CD4-positive, alpha-beta T cell treated with Interleukin-12 subunit alpha and Interleukin-12 subunit beta, for 1 hour (primary cell): ENCODE data around the gene MAP7.
"Not testable (repeated sequence)": the region's sequence is repeated elsewhere in the genome, so short reads cannot be mapped to it uniquely, and the experiment has no call there.

Source experiments
- DNase-seq: peaks from one replicate; pipeline ENCODE4 v3.0.0-alpha.2; 2020

MAP7 gene

GRCh38 chr6:136550330-136551071, at the start of gene MAP7:
MAP7 (minus strand) TSS chr6:136550422; CDS start chr6:136550408, 14 bp downstream.
- DNase-seq, result peak; percentile 78

- DNase-seq, result no peak
Measured at GRCh38 chr6:136599329-136600011, 49.2 kb upstream of the MAP7 start.

- DNase-seq, result no peak
Measured at GRCh38 chr6:136598048-136598447, 47.8 kb upstream of the MAP7 start.

GRCh38 chr6:136594671-136595070, 44.4 kb upstream of the MAP7 start:
- DNase-seq, result no peak

GRCh38 chr6:136593748-136594490, 43.7 kb upstream of the MAP7 start:
- peak; percentile 62 for DNase-seq

GRCh38 chr6:136592930-136593673, 42.9 kb upstream of the MAP7 start:
- DNase-seq, result peak; percentile 4

GRCh38 chr6:136591617-136592016, 41.4 kb upstream of the MAP7 start:
- DNase-seq, result no peak

- DNase-seq, result not testable (repeated sequence)
Measured at GRCh38 chr6:136590846-136591245, 40.6 kb upstream of the MAP7 start.

GRCh38 chr6:136587527-136587926, 37.3 kb upstream of the MAP7 start:
- DNase-seq, result no peak

GRCh38 chr6:136586295-136586694, 36.1 kb upstream of the MAP7 start:
- DNase-seq, result no peak

GRCh38 chr6:136585523-136585922, 35.3 kb upstream of the MAP7 start:
- not testable (repeated sequence) for DNase-seq

- DNase-seq, result not testable (repeated sequence)
Measured at GRCh38 chr6:136584290-136584689, 34.1 kb upstream of the MAP7 start.

GRCh38 chr6:136582711-136583471, 32.7 kb upstream of the MAP7 start:
- peak; percentile 13 for DNase-seq

- DNase-seq, result no peak
Measured at GRCh38 chr6:136579800-136580199, 29.6 kb upstream of the MAP7 start.

- no peak for DNase-seq
Measured at GRCh38 chr6:136576821-136577220, 26.6 kb upstream of the MAP7 start.

- no peak for DNase-seq
Measured at GRCh38 chr6:136571496-136571895, 21.3 kb upstream of the MAP7 start.

- DNase-seq, result no peak
Measured at GRCh38 chr6:136571065-136571464, 20.8 kb upstream of the MAP7 start.

GRCh38 chr6:136568129-136568528, 17.9 kb upstream of the MAP7 start:
- no peak for DNase-seq

- no peak for DNase-seq
Measured at GRCh38 chr6:136567688-136568087, 17.5 kb upstream of the MAP7 start.

GRCh38 chr6:136566851-136567250, 16.6 kb upstream of the MAP7 start:
- no peak for DNase-seq

- no peak for DNase-seq
Measured at GRCh38 chr6:136566007-136566487, 15.8 kb upstream of the MAP7 start.

- DNase-seq, result no peak
Measured at GRCh38 chr6:136564180-136564579, 14.0 kb upstream of the MAP7 start.
